ENCODE measurements around the gene ADGRG3. TPM values are rescaled to one million over a fixed set of nuclear protein-coding genes. Genes with fewer than 3 reads are reported as not detected.

ADGRG3 gene
- total and polyA plus RNA-seq, 10 of the 15 experiments (the other 5 are each of a cell fraction or from before 2014, with no cell fraction given): 0.10 to 0.11 (median 0.10) TPM; not detected in 7

- TF ChIP-seq, protein P1, sequence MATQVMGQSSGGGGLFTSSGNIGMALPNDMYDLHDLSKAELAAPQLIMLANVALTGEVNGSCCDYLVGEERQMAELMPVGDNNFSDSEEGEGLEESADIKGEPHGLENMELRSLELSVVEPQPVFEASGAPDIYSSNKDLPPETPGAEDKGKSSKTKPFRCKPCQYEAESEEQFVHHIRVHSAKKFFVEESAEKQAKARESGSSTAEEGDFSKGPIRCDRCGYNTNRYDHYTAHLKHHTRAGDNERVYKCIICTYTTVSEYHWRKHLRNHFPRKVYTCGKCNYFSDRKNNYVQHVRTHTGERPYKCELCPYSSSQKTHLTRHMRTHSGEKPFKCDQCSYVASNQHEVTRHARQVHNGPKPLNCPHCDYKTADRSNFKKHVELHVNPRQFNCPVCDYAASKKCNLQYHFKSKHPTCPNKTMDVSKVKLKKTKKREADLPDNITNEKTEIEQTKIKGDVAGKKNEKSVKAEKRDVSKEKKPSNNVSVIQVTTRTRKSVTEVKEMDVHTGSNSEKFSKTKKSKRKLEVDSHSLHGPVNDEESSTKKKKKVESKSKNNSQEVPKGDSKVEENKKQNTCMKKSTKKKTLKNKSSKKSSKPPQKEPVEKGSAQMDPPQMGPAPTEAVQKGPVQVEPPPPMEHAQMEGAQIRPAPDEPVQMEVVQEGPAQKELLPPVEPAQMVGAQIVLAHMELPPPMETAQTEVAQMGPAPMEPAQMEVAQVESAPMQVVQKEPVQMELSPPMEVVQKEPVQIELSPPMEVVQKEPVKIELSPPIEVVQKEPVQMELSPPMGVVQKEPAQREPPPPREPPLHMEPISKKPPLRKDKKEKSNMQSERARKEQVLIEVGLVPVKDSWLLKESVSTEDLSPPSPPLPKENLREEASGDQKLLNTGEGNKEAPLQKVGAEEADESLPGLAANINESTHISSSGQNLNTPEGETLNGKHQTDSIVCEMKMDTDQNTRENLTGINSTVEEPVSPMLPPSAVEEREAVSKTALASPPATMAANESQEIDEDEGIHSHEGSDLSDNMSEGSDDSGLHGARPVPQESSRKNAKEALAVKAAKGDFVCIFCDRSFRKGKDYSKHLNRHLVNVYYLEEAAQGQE (IDR thresholded peaks at IDR 0.05; ENCODE audit: low read depth, low read length): no peak
- TF ChIP-seq DPF2 (IDR thresholded peaks at IDR 0.05) (no peak), LARP7 (IDR thresholded peaks at IDR 0.05) (no peak), PKNOX1 (IDR thresholded peaks at IDR 0.05) (no peak), TAF1 (IDR thresholded peaks at IDR 0.05; ENCODE audit: borderline replicate concordance, low read depth, low read length) (no peak), PBX3 (IDR thresholded peaks at IDR 0.05; ENCODE audit: insufficient replicate concordance, low read depth, low read length) (no peak), RFX5 (IDR thresholded peaks at IDR 0.05; ENCODE audit: low read depth, low read length) (no peak), NFYA (IDR thresholded peaks at IDR 0.05; ENCODE audit: borderline replicate concordance, low read depth, low read length) (no peak), KAT2A (conservative IDR thresholded peaks at IDR 0.05; ENCODE audit: control insufficient read depth, low read depth, low read length) (no peak)
- TF ChIP-seq, protein P2, sequence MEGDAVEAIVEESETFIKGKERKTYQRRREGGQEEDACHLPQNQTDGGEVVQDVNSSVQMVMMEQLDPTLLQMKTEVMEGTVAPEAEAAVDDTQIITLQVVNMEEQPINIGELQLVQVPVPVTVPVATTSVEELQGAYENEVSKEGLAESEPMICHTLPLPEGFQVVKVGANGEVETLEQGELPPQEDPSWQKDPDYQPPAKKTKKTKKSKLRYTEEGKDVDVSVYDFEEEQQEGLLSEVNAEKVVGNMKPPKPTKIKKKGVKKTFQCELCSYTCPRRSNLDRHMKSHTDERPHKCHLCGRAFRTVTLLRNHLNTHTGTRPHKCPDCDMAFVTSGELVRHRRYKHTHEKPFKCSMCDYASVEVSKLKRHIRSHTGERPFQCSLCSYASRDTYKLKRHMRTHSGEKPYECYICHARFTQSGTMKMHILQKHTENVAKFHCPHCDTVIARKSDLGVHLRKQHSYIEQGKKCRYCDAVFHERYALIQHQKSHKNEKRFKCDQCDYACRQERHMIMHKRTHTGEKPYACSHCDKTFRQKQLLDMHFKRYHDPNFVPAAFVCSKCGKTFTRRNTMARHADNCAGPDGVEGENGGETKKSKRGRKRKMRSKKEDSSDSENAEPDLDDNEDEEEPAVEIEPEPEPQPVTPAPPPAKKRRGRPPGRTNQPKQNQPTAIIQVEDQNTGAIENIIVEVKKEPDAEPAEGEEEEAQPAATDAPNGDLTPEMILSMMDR (IDR thresholded peaks at IDR 0.05 in 2 of 3, conservative IDR thresholded peaks at IDR 0.05 in 1 of 3; ENCODE audit: control insufficient read depth in 2 of 3, extremely low read depth in 1 of 3, insufficient read depth in 1 of 3, low read depth in 3 of 3, low read length in 3 of 3): no peak
- TF ChIP-seq, protein P3, sequence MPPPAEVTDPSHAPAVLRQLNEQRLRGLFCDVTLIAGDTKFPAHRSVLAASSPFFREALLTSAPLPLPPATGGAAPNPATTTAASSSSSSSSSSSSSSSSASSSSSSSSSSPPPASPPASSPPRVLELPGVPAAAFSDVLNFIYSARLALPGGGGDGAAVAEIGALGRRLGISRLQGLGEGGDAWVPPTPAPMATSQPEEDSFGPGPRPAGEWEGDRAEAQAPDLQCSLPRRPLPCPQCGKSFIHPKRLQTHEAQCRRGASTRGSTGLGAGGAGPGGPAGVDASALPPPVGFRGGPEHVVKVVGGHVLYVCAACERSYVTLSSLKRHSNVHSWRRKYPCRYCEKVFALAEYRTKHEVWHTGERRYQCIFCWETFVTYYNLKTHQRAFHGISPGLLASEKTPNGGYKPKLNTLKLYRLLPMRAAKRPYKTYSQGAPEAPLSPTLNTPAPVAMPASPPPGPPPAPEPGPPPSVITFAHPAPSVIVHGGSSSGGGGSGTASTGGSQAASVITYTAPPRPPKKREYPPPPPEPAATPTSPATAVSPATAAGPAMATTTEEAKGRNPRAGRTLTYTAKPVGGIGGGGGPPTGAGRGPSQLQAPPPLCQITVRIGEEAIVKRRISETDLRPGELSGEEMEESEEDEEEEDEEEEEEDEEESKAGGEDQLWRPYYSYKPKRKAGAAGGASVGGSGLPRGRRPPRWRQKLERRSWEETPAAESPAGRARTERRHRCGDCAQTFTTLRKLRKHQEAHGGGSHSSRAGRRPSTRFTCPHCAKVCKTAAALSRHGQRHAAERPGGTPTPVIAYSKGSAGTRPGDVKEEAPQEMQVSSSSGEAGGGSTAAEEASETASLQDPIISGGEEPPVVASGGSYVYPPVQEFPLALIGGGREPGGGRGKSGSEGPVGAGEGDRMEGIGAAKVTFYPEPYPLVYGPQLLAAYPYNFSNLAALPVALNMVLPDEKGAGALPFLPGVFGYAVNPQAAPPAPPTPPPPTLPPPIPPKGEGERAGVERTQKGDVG (CRISPR knock-in tag; IDR thresholded peaks at IDR 0.05): no peak
Observed at GRCh38 chr16:57632568-57632967, 35.5 kb upstream of the ADGRG3 start (continued).
